ENCODE measurements around the gene TTC27.
A peak's percentile ranks its signal among the peaks of the same experiment; 100 is the strongest.
"Not testable (repeated sequence)": the region's sequence is repeated elsewhere in the genome, so short reads cannot be mapped to it uniquely, and the experiment has no call there.

Gene TTC27

DNA sequence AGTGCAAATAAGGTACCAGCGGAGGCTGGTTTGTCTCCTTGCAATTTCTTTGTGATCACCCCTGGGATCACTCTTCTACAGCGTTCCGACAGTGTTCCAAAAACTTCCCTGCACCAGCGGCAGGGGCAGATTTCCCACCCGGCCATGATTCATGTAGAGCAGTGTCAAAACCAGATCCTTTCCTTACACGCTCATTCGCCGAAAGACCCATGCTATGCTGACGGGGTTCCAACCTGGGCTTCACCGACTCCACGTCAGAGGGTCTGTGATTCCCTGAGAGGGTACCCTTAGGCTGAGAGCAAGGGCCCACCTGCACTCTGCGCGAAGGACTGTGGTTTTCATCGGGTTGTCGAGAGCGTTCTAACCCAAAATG, 423 bp upstream of the TTC27 start:
- no peaks in the 10 kb centered on the region for H3K27me3 ChIP-seq (ENCODE audit: control insufficient read depth, insufficient read depth, low read length)
- peak overlapping the region; percentile 62 for H3K9ac ChIP-seq (ENCODE audit: low read depth, low read length)
- peak overlapping the region; percentile 96 for H3K4me3 ChIP-seq (ENCODE audit: low read depth, low read length)
- H3K36me3 ChIP-seq (ENCODE audit: control insufficient read depth, insufficient read depth, low read length), result peaks cover 3% of the 10 kb centered on the region
- H3K9me3 ChIP-seq (ENCODE audit: control insufficient read depth, insufficient read depth, low read length), result no peaks in the 10 kb centered on the region
- no peaks in the 10 kb centered on the region for H3K4me1 ChIP-seq (ENCODE audit: control insufficient read depth, insufficient read depth, low read length)

DNA sequence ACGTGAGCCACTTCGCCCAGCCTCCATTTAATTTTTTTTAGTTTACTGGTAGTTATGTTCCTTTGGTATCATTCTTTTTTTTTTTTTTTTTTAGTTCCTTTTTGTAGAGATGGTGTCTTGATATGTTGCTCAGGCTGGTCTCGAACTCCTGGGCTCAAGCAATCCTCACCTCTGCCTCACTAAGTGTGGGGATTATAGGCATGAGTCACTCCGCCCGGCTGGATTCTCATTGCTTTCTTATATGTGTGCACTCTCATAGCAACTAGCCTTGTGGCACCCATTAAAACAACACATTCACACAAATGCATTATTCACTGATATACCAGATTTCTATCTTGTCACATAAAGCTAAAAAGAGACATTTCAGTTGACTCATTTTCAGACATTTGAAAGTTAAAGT, 4.2 kb downstream of the TTC27 start:
- H3K4me1 ChIP-seq (ENCODE audit: control insufficient read depth, insufficient read depth, low read length), result no peaks in the 10 kb centered on the region
- H3K9me3 ChIP-seq (ENCODE audit: control insufficient read depth, insufficient read depth, low read length), result no peaks in the 10 kb centered on the region
- H3K9ac ChIP-seq (ENCODE audit: low read depth, low read length), result no peak overlapping the region
- H3K4me3 ChIP-seq (ENCODE audit: low read depth, low read length), result no peak overlapping the region
- H3K36me3 ChIP-seq (ENCODE audit: control insufficient read depth, insufficient read depth, low read length), result peaks cover 12% of the 10 kb centered on the region
- H3K27me3 ChIP-seq (ENCODE audit: control insufficient read depth, insufficient read depth, low read length), result no peaks in the 10 kb centered on the region

DNA sequence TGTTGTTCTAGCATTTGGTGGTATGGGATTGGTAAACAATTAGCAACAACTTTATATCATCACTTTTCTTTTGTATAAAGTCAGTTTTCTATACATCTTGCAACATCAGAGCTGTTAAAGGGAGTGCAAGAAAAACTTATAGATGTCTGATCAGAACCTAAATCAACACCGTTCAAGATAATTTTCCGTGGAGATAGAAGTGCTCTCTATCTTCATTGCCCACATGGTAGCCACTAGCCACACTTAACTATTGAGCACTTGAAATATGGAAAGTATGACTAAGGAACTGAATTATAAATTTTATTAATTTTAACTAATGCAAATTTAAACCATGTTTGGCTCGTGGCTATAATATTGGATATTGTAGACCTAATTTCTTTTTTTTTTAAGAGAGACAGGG, 5.2 kb downstream of the TTC27 start:
- Histone ChIP-seq H3K9ac (ENCODE audit: low read depth, low read length) (no peak overlapping the region), H3K9me3 (ENCODE audit: control insufficient read depth, insufficient read depth, low read length) (no peaks in the 10 kb centered on the region), H3K4me1 (ENCODE audit: control insufficient read depth, insufficient read depth, low read length) (no peaks in the 10 kb centered on the region), H3K27me3 (ENCODE audit: control insufficient read depth, insufficient read depth, low read length) (no peaks in the 10 kb centered on the region), H3K36me3 (ENCODE audit: control insufficient read depth, insufficient read depth, low read length) (peaks cover 15% of the 10 kb centered on the region), H3K4me3 (ENCODE audit: low read depth, low read length) (no peak overlapping the region)

DNA sequence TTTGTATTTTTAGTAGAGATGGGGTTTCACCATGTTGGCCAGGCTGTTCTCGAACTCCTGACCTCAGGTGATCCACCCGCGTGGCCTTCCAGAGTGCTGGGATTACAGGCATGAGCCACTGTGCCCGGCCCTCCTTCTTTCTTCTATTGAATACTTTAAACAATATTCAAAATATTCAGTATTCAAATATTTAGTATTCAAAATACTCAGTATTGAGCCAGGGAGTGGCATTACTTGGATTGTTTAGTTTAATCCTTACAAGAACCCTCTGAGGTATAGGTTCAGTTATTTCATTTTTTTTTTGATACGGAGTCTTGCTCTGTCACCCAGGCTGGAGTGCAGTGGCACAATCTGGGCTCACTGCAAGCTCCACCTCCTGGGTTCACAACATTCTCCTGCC, 10.7 kb downstream of the TTC27 start:
- H3K27me3 ChIP-seq (ENCODE audit: control insufficient read depth, insufficient read depth, low read length); H3K9me3 ChIP-seq (ENCODE audit: control insufficient read depth, insufficient read depth, low read length); H3K4me1 ChIP-seq (ENCODE audit: control insufficient read depth, insufficient read depth, low read length); H3K4me3 ChIP-seq (ENCODE audit: low read depth, low read length); H3K9ac ChIP-seq (ENCODE audit: low read depth, low read length): not testable (repeated sequence)
- H3K36me3 ChIP-seq (ENCODE audit: control insufficient read depth, insufficient read depth, low read length), result peaks cover 15% of the 10 kb centered on the region

DNA sequence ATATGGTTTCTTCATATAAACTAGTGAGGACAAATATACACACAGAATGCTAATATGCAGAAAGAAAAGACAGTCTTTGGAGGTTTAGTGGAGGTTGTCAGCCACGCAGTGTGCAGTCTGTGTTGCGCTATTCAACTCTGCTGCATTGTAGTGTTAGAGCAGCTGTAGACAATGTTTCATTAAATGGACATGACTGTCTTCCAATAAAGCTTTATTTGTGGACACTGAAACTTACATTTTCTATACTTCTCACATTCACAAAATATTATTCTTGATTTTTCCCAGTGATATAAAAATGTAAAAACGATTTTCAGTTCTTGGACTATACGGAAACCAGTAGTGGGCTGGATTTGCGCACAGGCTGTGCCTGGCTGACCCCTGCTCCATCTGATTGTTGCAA, 13.3 kb downstream of the TTC27 start:
- Histone ChIP-seq H3K36me3 (ENCODE audit: control insufficient read depth, insufficient read depth, low read length) (peaks cover 6% of the 10 kb centered on the region), H3K9me3 (ENCODE audit: control insufficient read depth, insufficient read depth, low read length) (no peaks in the 10 kb centered on the region), H3K27me3 (ENCODE audit: control insufficient read depth, insufficient read depth, low read length) (no peaks in the 10 kb centered on the region), H3K9ac (ENCODE audit: low read depth, low read length) (no peak overlapping the region), H3K4me3 (ENCODE audit: low read depth, low read length) (no peak overlapping the region), H3K4me1 (ENCODE audit: control insufficient read depth, insufficient read depth, low read length) (no peaks in the 10 kb centered on the region)

DNA sequence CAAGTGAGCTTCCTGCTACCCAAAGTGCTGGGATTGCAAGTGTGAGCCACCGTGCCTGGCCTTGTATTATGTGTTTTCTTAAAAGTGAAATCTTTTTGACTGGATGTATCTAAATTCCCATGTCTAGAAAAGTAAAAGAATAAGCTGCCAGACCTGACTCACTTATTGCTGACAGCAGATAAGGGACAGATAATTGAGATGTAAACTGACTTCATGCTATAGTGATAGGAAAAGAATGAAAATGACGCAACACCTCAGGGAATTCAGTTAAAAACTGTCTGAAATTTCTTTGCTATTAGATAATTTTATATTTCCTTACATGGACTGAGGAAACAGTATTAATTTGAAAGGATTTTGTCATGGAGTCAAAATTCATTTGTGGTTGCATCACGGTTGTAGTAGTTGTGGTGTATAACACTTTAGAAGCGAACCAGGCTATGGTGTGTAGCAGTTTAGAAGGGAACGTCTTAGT, 19.4 kb downstream of the TTC27 start:
- Histone ChIP-seq H3K9ac (ENCODE audit: low read depth, low read length) (no peak overlapping the region), H3K27me3 (ENCODE audit: control insufficient read depth, insufficient read depth, low read length) (no peaks in the 10 kb centered on the region), H3K4me1 (ENCODE audit: control insufficient read depth, insufficient read depth, low read length) (no peaks in the 10 kb centered on the region), H3K9me3 (ENCODE audit: control insufficient read depth, insufficient read depth, low read length) (no peaks in the 10 kb centered on the region), H3K4me3 (ENCODE audit: low read depth, low read length) (no peak overlapping the region), H3K36me3 (ENCODE audit: control insufficient read depth, insufficient read depth, low read length) (no peaks in the 10 kb centered on the region)

DNA sequence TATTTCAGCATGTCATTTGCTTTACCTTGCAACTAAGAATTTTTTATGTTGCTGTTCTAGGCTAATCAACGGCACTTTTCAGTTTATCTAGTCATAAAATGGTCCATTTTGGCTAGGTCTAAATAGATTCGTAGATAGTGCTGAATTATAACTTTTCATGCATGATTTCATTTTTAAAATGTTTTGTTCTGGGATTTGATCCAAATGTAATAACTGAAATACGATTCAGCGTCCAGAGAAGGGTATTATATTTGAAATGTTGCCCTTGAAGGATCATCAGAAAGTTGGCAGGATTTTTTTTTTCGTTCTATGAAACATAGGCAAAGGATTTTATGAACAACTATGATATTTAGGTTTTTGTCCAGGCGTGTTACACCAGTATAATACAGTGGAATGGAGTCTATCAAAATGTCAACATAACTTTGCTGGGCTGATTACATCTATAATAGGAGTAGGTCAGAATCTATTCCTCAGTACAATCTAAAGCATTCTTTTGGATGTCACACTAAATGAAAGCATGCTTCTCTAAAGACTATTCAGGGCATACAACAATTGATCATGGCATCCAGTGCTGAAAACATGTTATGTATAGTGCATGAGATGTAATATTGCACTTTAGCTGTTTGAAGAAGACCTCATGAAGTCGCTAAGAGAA, 24.8 kb downstream of the TTC27 start:
- Histone ChIP-seq H3K9ac (ENCODE audit: low read depth, low read length) (no peak overlapping the region), H3K9me3 (ENCODE audit: control insufficient read depth, insufficient read depth, low read length) (no peaks in the 10 kb centered on the region), H3K4me3 (ENCODE audit: low read depth, low read length) (no peak overlapping the region), H3K27me3 (ENCODE audit: control insufficient read depth, insufficient read depth, low read length) (no peaks in the 10 kb centered on the region), H3K4me1 (ENCODE audit: control insufficient read depth, insufficient read depth, low read length) (no peaks in the 10 kb centered on the region), H3K36me3 (ENCODE audit: control insufficient read depth, insufficient read depth, low read length) (no peaks in the 10 kb centered on the region)

DNA sequence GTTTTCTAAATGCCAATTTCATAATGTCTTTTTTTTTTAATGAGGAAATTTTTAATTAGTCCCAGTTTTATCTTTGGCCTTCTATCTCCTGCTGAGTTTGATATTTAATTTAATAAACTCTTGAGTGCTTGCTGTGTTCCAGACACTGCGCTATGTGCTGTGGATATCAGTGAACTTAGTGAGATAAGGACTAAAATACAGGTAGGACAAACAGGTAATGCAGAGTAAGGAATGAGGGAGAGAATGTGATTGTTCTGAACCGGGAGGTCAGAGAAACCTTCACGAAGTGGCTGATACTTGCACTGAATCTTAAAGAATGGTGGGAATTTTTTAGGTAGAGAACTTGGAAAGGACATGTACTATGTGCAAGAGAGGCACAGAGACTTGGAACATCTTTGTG, 28.2 kb downstream of the TTC27 start:
- Histone ChIP-seq H3K27me3 (ENCODE audit: control insufficient read depth, insufficient read depth, low read length) (no peaks in the 10 kb centered on the region), H3K4me3 (ENCODE audit: low read depth, low read length) (no peak overlapping the region), H3K9ac (ENCODE audit: low read depth, low read length) (no peak overlapping the region), H3K4me1 (ENCODE audit: control insufficient read depth, insufficient read depth, low read length) (no peaks in the 10 kb centered on the region), H3K9me3 (ENCODE audit: control insufficient read depth, insufficient read depth, low read length) (no peaks in the 10 kb centered on the region), H3K36me3 (ENCODE audit: control insufficient read depth, insufficient read depth, low read length) (no peaks in the 10 kb centered on the region)

DNA sequence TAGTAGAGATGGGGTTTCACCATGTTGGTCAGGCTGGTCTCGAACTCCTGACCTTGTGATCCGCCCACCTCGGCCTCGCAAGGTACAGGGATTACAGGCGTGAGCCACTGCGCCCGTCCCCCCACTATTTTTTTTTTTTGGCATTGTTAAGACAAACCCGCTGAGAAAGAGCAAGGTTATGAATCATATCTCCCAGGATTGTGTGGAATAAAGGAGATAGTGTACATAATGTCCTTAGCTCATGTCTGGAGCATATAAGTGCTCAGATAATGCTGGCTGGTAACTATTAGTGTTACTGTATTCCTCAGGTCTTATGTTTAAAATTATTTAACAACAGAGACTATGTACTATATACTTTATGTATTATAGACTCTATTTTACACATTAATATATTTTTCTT, 36.0 kb downstream of the TTC27 start:
- Histone ChIP-seq H3K4me1 (ENCODE audit: control insufficient read depth, insufficient read depth, low read length) (no peaks in the 10 kb centered on the region), H3K4me3 (ENCODE audit: low read depth, low read length) (no peak overlapping the region), H3K9ac (ENCODE audit: low read depth, low read length) (no peak overlapping the region), H3K36me3 (ENCODE audit: control insufficient read depth, insufficient read depth, low read length) (no peaks in the 10 kb centered on the region), H3K27me3 (ENCODE audit: control insufficient read depth, insufficient read depth, low read length) (no peaks in the 10 kb centered on the region), H3K9me3 (ENCODE audit: control insufficient read depth, insufficient read depth, low read length) (no peaks in the 10 kb centered on the region)

DNA sequence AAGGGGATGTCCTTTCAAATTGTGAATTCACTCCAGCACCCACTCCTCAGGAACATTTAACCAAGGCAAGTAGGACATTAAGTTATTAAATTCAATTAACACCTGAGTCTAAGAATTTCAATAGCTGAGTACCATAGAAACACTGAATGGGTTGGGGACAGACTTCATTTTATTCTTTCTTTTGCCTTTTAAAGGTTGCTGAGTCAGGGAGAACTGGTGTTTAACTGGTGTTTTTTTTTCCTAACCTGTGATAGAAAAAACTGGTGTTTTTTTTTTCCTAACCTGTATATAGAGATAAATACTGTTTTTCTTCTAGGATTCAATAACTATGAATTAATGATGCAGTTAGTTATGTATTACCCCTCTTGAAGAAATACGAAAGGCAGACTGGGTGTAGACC, 38.9 kb downstream of the TTC27 start:
- Histone ChIP-seq H3K4me1 (ENCODE audit: control insufficient read depth, insufficient read depth, low read length) (no peaks in the 10 kb centered on the region), H3K36me3 (ENCODE audit: control insufficient read depth, insufficient read depth, low read length) (no peaks in the 10 kb centered on the region), H3K4me3 (ENCODE audit: low read depth, low read length) (no peak overlapping the region), H3K9me3 (ENCODE audit: control insufficient read depth, insufficient read depth, low read length) (no peaks in the 10 kb centered on the region), H3K27me3 (ENCODE audit: control insufficient read depth, insufficient read depth, low read length) (no peaks in the 10 kb centered on the region), H3K9ac (ENCODE audit: low read depth, low read length) (no peak overlapping the region)

DNA sequence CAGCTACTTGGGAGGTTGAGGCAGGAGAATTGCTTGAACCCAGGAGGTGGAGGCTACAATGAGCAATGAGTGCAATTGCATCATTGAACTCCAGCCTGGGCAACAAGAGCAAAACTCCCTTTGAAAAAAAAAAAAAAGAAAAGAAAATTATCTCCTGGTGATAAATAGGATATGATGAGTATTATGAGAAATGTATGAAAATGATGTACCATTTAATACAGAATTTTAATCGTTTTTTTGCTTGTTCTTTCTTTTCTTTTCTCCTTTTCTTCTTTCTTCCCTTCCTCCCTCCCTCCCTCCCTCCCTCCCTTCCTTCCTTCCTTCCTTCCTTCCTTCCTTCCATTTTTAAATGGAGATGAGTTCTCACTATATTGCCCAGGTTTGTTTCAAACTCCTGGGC, 40.4 kb downstream of the TTC27 start:
- Histone ChIP-seq H3K4me3 (ENCODE audit: low read depth, low read length) (no peak overlapping the region), H3K36me3 (ENCODE audit: control insufficient read depth, insufficient read depth, low read length) (no peaks in the 10 kb centered on the region), H3K9me3 (ENCODE audit: control insufficient read depth, insufficient read depth, low read length) (no peaks in the 10 kb centered on the region), H3K27me3 (ENCODE audit: control insufficient read depth, insufficient read depth, low read length) (no peaks in the 10 kb centered on the region), H3K9ac (ENCODE audit: low read depth, low read length) (no peak overlapping the region), H3K4me1 (ENCODE audit: control insufficient read depth, insufficient read depth, low read length) (no peaks in the 10 kb centered on the region)

DNA sequence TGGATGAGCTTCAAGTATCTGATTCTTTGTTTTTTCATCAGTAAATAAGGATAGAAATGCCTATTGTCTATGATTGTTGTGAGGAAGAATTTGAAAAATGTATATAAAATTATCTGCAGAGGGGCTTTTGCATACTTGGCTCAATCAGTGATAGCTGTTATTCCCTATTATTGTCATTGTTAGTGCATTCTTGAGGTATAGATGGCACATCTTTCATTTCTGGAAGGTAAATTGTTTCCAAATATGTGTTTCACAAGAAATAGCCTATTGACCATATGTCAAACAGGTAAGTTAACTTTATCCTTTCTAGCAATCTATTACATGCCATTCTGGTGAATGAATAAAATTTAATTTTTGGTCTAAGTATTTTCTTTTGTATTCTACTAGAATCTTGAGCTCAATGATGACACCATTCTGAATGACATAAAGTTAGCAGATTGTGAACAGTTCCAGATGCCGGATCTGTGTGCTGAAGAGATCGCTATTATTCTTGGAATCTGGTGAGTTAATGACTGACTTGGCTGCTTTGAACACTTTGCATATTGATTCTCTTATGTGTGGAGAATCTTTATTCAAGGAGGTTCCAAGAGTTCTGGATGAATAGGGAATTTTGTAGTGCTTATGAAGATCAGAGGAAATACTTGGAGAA, 44.2 kb downstream of the TTC27 start:
- Histone ChIP-seq H3K9ac (ENCODE audit: low read depth, low read length) (no peak overlapping the region), H3K9me3 (ENCODE audit: control insufficient read depth, insufficient read depth, low read length) (no peaks in the 10 kb centered on the region)

More for the DNA sequence above, 44.2 kb downstream of the TTC27 start:
- no peaks in the 10 kb centered on the region for H3K36me3 ChIP-seq (ENCODE audit: control insufficient read depth, insufficient read depth, low read length)
- no peak overlapping the region for H3K4me3 ChIP-seq (ENCODE audit: low read depth, low read length)
- no peaks in the 10 kb centered on the region for H3K4me1 ChIP-seq (ENCODE audit: control insufficient read depth, insufficient read depth, low read length)
- H3K27me3 ChIP-seq (ENCODE audit: control insufficient read depth, insufficient read depth, low read length), result no peaks in the 10 kb centered on the region

Data from iPS-15b (cell line).